DOHH2 (cell line): Measurements from ENCODE around the gene TRAF3.
"Not testable (repeated sequence)": the region's sequence is repeated elsewhere in the genome, so short reads cannot be mapped to it uniquely, and the experiment has no call there.

ENCODE experiments used
- CTCF ChIP-seq: fragments of 200-600 bp; sonication (generic); IDR thresholded peaks from one replicate; pipeline ENCODE4 v1.5.1; 2014; ENCODE audit warnings: antibody characterized with exemption, mild to moderate bottlenecking, low read depth, low read length; ENCODE audit not compliant: poor library complexity, severe bottlenecking
- EZH2phosphoT487 ChIP-seq: fragments of 200-600 bp; sonication (generic); IDR thresholded peaks from 2 replicates; pipeline ENCODE4 v1.6.1; 2017; ENCODE audit warnings: borderline replicate concordance, mild to moderate bottlenecking, antibody characterized with exemption, low read length, moderate library complexity, mixed read lengths

DNA sequence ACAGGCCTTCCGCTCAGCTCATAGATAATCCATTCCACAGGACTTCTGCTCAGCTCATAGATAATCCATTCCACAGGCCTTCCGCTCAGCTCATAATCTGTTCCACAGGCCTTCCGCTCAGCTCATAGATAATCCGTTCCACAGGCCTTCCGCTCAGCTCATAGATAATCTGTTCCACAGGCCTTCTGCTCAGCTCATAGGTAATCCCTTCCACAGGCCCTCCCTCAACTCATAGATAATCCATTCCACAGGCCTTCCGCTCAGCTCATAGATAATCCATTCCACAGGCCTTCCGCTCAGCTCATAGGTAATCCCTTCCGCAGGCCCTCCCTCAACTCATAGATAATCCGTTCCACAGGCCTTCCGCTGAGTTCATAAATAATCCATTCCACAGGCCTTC is 100.3 kb downstream of the TRAF3 start:
- TF ChIP-seq CTCF, EZH2phosphoT487: not testable (repeated sequence)
